Activated gamma-delta T cell (primary cell): ENCODE measurements around the gene NR2E1.

Experiments used
- DNase-seq: peaks from one replicate; lab custom pipeline; 2025; lab: John Stamatoyannopoulos, UW
- total RNA-seq, 2 donors: gene quantifications; one replicate each; lab custom pipeline; 2026; lab: John Stamatoyannopoulos, UW

Gene NR2E1
- total RNA-seq, result 0 to 0.05 reads per million in 2 donors

DNA sequence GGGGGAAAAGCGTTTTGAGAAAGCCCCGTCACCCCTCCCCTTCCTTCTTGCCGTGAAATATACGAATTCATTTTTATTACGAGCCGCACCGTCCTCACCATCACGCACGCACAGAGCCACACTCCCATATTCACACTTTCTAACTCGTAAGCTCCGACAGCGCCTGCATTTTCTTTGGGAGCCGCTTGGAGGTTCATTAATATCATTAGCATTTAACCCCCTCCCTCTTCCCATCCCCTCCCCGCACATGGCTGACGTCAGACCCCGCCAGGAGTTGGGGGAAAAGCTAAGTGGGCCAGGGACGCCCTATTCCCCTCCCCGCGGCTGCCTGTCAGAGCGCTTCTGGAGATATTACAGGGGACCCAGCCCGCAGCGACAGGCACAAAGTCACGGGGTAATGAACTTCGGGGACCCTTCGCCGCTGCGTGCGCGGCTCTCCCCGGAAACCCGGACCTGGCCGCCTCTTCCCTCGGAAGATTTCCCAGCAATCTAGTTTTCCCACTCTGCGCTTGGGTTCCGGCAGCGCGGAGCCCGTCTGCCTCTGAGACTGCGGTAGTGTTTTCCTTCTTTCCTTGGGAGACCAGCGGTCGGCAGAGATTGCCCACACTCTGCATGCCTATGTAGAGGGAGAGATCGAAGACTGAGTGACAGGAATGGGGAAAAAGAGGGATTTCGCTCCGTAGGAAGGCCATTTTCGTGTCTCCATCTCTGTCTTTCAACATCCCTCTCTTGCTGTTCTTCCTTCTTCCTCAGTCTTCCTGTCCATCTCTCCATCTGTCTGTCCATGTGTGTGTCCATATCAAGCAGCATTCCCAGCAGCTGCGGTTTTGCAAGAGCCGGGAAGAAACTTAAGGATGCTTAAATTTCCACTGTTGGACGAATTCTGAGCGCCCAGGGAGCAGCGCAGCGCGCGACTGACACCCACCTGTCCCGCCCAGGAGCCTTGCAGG is at the start of gene NR2E1:
NR2E1 (plus strand) TSS at position 309 of the 950 bp plus-strand sequence. CDS start 744 bp downstream, outside the sequence.
- DNase-seq, result no peak

GRCh38 chr6:108116546-108117426 is 49.0 kb upstream of the NR2E1 start:
- DNase-seq, result no peak

DNA sequence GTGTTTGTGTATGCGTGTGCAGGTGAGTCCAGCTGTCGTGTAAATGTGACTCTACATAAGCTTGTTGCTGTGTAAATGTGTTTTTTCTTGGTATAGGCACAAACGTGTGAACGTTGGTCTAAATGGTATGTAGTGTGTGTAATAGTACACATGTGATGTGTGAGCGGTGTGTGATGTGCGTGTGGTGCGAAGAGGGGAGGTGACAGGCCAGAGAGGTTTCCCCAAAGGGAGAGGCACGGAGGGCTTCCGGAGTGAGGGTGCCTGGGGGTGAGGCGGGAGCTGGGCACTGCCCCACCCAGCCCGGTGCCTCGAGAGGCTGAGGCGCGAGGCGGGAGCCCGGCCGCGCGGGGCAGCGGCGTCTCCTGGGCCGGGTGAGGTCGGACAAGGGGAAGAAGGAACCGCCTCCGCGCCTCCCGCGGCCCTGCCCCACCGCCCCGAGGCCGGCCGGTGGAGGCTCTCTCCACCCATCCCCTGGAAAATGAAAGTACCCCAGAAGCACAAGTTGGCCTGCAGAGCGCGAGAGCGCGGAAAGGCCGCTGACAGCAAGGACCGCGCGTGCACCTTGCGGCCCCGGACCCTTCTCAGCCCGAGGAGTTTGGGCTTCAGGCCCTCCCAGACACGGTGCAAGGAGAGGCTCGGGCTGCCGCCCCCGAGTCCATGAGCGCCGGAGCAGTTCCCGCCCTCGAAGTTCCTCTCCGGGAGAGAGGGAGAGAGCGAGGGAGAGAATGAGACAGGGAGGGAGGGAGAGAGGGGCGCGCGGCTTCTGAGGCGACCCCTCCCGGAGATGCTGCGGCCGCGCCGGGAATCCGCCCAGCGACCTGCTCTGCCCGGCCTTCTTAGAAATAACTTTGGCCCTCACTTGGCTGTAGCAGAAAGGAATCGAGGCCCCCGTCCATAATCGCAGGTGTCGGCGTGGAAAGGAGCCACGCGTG is 48.1 kb upstream of the NR2E1 start:
- peak; percentile 23 for DNase-seq

- DNase-seq, result no peak
These were observed 47.5 kb upstream of the NR2E1 start for GRCh38 chr6:108118359-108118724.

- no peak for DNase-seq
These were observed 46.7 kb upstream of the NR2E1 start for GRCh38 chr6:108118810-108119768.

- DNase-seq, result no peak
These were observed 46.1 kb upstream of the NR2E1 start for GRCh38 chr6:108119769-108120141.

DNA sequence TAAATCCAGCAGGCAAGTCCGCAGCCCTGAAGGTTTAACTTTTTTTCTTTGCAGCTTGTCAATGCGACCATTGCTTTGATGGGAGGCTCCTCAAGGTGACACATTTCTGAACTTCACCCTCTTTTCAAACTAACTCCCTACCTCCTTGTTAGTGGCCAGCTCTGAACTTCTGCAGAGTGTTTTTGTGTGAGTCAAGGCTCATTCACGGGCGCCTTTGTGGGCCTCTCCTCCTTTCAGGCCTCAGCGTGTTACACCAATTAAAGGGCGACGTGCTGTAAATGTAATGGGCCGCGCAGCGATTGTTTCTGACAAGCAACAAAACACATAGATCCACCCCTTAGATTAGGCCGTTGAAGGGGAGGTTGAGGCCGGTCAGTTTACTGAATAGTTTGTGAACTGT is 45.5 kb upstream of the NR2E1 start:
- no peak for DNase-seq

DNA sequence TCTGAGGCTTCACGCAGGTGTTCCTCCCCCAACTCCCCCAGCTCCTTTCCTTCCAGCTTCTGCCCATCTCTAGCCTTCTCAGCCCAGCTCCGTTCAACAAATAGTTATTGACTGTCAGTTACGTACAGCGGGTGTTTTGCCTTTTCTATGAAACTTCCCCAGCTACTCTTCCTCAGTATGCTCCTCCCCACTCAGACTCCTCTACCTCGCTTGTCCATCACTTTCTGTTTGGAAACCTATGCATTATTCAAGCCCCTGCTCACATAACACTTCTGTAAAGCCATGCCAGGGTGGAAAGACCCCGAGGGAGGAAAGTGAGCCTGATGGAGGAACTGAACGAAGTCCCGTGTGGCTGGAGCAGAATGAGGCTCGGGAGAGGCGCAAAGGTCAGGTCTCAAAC is 44.2 kb upstream of the NR2E1 start:
- DNase-seq, result no peak

DNA sequence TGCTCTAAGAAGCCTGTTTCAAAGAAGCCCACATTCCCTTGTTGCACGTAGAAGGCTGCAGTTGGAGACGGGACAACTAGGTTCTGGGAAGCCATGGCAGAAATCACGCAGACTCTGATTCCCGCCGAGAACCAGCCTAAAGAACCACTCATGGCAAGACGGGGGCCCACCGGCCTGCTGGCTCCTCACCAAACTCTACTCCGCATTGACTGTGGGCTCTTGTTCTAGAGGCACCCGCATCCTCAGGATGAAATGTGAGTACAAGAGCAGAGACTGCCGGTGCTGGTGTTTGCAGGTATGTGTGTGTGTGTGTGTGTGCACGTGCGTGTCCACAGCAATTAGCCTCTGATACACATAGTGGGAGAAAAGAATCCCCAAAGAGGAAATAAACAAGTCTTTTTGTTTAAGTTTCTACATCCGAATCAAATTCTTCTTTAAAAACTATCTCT is 42.3 kb upstream of the NR2E1 start:
- no peak for DNase-seq

DNA sequence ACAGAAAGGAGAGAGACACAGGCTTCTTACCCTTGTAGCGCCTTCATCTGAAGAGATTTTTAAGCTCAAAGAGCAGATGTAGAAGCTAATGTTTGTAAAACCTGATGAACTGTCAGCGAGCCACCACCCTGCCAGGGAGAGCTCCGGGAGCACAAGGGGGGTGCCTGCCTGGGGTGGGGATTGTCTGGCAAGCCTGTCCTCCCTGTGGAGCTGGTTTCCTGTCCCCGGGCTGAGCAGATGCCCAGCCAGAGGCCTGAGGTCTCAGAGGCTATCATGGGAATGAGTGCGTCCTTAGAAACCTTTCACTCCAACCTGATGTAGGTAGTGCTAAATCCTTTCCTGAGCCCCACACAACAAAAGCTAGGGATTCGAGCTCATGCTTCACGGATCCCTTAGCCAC is 41.9 kb upstream of the NR2E1 start:
- DNase-seq, result no peak

- no peak for DNase-seq
These were observed 38.8 kb upstream of the NR2E1 start for GRCh38 chr6:108127056-108127455.

- DNase-seq, result no peak
These were observed 38.0 kb upstream of the NR2E1 start for GRCh38 chr6:108127826-108128225.

- DNase-seq, result no peak
These were observed 35.6 kb upstream of the NR2E1 start for GRCh38 chr6:108130262-108130661.

GRCh38 chr6:108132863-108133262 is 33.0 kb upstream of the NR2E1 start:
- DNase-seq, result no peak

DNA sequence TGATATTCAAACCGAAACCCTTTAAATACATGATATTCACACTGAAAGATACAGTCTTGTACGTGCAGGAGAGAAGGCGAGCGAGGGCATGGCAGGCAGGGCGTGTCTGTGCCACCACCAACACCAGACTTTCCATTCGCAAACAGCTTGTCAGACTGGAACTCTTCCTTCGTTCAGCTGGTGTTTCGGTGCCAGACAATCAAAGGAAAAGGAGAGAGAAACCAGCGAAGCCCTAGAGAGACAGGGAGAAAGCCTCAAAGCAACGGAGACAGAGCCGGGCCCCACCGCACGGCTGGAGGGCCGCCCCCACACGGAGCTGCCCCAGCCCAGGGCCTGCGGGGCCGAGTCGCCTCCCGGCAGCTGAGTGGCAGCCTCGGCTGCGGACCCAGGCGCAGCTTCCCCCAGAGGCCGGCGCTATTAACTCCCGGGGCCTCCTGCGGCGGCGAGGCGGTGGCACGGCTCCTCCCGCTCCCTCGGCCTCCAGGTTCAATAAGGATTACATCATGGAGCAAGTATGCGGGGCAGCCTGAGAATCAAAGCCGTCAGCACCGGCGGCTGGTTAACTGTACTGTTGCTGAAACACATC is 32.1 kb upstream of the NR2E1 start:
- no peak for DNase-seq

DNA sequence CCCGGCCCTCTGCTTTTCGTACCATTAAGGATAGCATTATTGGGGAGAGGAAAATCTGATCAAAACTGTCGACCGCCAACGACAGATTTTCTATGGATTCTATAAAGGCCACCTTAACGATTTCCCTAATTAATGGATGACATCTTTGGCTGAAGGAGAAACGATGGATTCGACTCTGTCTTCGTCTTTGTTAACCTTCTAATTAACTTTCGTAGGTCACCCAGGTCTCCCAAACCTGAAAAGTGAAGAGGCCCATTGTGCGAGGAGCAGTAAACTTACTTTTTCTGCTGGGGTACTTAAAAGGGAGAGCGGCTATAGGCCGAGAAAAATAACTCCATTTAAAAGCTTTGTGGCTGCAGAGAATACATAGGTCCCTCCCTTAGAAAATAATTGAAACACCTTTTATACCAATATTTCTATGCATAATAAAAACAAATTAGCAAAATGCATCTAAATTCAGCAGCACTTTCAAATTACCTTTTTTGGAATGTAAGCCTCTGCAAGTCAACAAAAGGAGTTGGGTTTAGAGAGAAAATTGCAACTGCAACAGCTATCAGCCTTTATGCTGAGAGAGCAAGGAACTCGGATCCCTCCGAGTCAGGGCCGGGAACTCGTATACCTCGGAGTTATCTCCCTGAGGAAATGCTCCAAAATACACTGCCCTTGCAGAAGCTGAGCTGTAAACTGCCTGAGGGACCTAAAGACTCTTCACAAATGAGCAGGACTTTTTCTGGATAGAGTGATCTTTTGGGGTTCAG is 31.4 kb upstream of the NR2E1 start:
- no peak for DNase-seq

- no peak for DNase-seq
These were observed 23.6 kb upstream of the NR2E1 start for GRCh38 chr6:108142240-108142639.

- DNase-seq, result no peak
These were observed 20.2 kb upstream of the NR2E1 start for GRCh38 chr6:108145639-108146038.

GRCh38 chr6:108152446-108152845 is 13.4 kb upstream of the NR2E1 start:
- DNase-seq, result no peak
